H9 (cell line): ENCODE measurements around the gene USH2A. TPM values are rescaled to one million over a fixed set of nuclear protein-coding genes. Genes with fewer than 3 reads are reported as not detected.

Experiments used
- DNase-seq: peaks from one replicate; pipeline ENCODE4 v3.0.0-alpha.2; 2017
- H2AFZ ChIP-seq: one replicate; pipeline ENCODE4 v1.6.1; 2013; ENCODE audit warnings: mild to moderate bottlenecking, low read length, control low read depth, moderate library complexity
- H2AK5ac ChIP-seq: 2 replicates; pipeline ENCODE4 v1.6.1; 2013; ENCODE audit warnings: low read length, control low read depth, mixed read lengths; ENCODE audit not compliant: insufficient read length
- H2BK120ac ChIP-seq: one replicate; pipeline ENCODE4 v1.6.1; 2013; ENCODE audit warnings: low read depth, mild to moderate bottlenecking, low read length, control low read depth, inconsistent platforms; ENCODE audit not compliant: poor library complexity, severe bottlenecking
- H2BK12ac ChIP-seq: 2 replicates; pipeline ENCODE4 v1.6.1; 2013; ENCODE audit warnings: low read length, control low read depth, mixed read lengths, low read depth; ENCODE audit not compliant: insufficient read length
- H2BK15ac ChIP-seq: 2 replicates; pipeline ENCODE4 v1.6.1; 2013; ENCODE audit warnings: low read depth, low read length, control low read depth
- H2BK20ac ChIP-seq: one replicate; pipeline ENCODE4 v1.6.1; 2013; ENCODE audit warnings: low read depth, mild to moderate bottlenecking, low read length, control low read depth, inconsistent platforms; ENCODE audit not compliant: poor library complexity, severe bottlenecking
- H2BK5ac ChIP-seq: 2 replicates; pipeline ENCODE4 v1.6.1; 2013; ENCODE audit warnings: low read length, control low read depth, mixed read lengths; ENCODE audit not compliant: insufficient read length
- H3K14ac ChIP-seq: 2 replicates; pipeline ENCODE4 v1.6.1; 2013; ENCODE audit warnings: low read length, control low read depth; ENCODE audit not compliant: insufficient read depth
- H3K18ac ChIP-seq: 2 replicates; pipeline ENCODE4 v1.6.1; 2013; ENCODE audit warnings: low read depth, mild to moderate bottlenecking, mixed read lengths, low read length, control low read depth; ENCODE audit not compliant: insufficient read length
- H3K23ac ChIP-seq: 2 replicates; pipeline ENCODE4 v1.6.1; 2013; ENCODE audit warnings: low read length, control low read depth, mixed read lengths, low read depth; ENCODE audit not compliant: insufficient read length
- H3K23me2 ChIP-seq: 2 replicates; pipeline ENCODE4 v1.6.1; 2013; ENCODE audit warnings: low read depth, mild to moderate bottlenecking, mixed read lengths, low read length, control low read depth; ENCODE audit not compliant: insufficient read length, poor library complexity, severe bottlenecking
- H3K27ac ChIP-seq: 2 replicates; pipeline ENCODE4 v1.5.1; 2013; ENCODE audit warnings: low read length, control low read depth, mixed read lengths, low read depth; ENCODE audit not compliant: insufficient read length
- H3K27me3 ChIP-seq: 2 replicates; pipeline ENCODE4 v1.6.1; 2013; ENCODE audit warnings: low read length, control low read depth, inconsistent platforms; ENCODE audit not compliant: insufficient read depth
- H3K4ac ChIP-seq: 2 replicates; pipeline ENCODE4 v1.6.1; 2013; ENCODE audit warnings: low read depth, mild to moderate bottlenecking, control low read depth, inconsistent platforms, low read length, moderate library complexity
- H3K4me1 ChIP-seq: 2 replicates; pipeline ENCODE4 v1.6.1; 2013; ENCODE audit warnings: low read length, control low read depth, inconsistent platforms; ENCODE audit not compliant: insufficient read depth
- H3K4me2 ChIP-seq: 2 replicates; pipeline ENCODE4 v1.6.1; 2013; ENCODE audit warnings: low read length, control low read depth, mixed read lengths; ENCODE audit not compliant: insufficient read length, insufficient read depth
- H3K56ac ChIP-seq: 2 replicates; pipeline ENCODE4 v1.6.1; 2013; ENCODE audit warnings: low read depth, mild to moderate bottlenecking, mixed read lengths, low read length, control low read depth; ENCODE audit not compliant: insufficient read length
- H3K79me1 ChIP-seq: 2 replicates; pipeline ENCODE4 v1.6.1; 2013; ENCODE audit warnings: low read depth, mild to moderate bottlenecking, moderate library complexity, low read length, control low read depth, inconsistent platforms; ENCODE audit not compliant: insufficient read depth, poor library complexity, severe bottlenecking
- H3K79me2 ChIP-seq: 2 replicates; pipeline ENCODE4 v1.6.1; 2013; ENCODE audit warnings: low read length, control low read depth, inconsistent platforms; ENCODE audit not compliant: insufficient read depth
- H3K9ac ChIP-seq: 2 replicates; pipeline ENCODE4 v1.6.1; 2013; ENCODE audit warnings: low read length, control low read depth, mixed read lengths; ENCODE audit not compliant: insufficient read length; ENCODE audit errors: extremely low read depth
- H3K9me3 ChIP-seq: one replicate; pipeline ENCODE4 v1.6.1; 2013; ENCODE audit warnings: low read depth, low read length, inconsistent platforms; ENCODE audit not compliant: control insufficient read depth
- H3T11ph ChIP-seq: one replicate; pipeline ENCODE4 v1.6.1; 2013; ENCODE audit warnings: mild to moderate bottlenecking, low read length, control low read depth, inconsistent platforms
- H4K20me1 ChIP-seq: one replicate; pipeline ENCODE4 v1.6.1; 2013; ENCODE audit not compliant: control insufficient read depth, insufficient read length, insufficient read depth
- H4K5ac ChIP-seq: 2 replicates; pipeline ENCODE4 v1.6.1; 2013; ENCODE audit warnings: low read depth, mild to moderate bottlenecking, mixed read lengths, low read length, control low read depth; ENCODE audit not compliant: insufficient read length
- H4K8ac ChIP-seq: replicated peaks from 2 replicates; pipeline ENCODE4 v1.6.1; 2013; ENCODE audit warnings: low read length, control low read depth, mixed read lengths, low read depth; ENCODE audit not compliant: insufficient read length
- H4K91ac ChIP-seq: 2 replicates; pipeline ENCODE4 v1.6.1; 2013; ENCODE audit warnings: low read depth, mild to moderate bottlenecking, moderate library complexity, mixed read lengths, low read length, control low read depth; ENCODE audit not compliant: insufficient read length
- H3K27ac Mint-ChIP-seq, 3 experiments: 2 replicates in 2 of 3; 3 replicates in 1 of 3; pipeline ENCODE4 v1.8.0; 2020 to 2021; ENCODE audit warnings: mixed read lengths in 3 of 3, mild to moderate bottlenecking in 1 of 3, moderate library complexity in 1 of 3
- H3K27me3 Mint-ChIP-seq: 2 replicates; pipeline ENCODE4 v1.8.0; 2021; ENCODE audit warnings: low read depth, mild to moderate bottlenecking, moderate library complexity, mixed read lengths
- H3K36me3 Mint-ChIP-seq, 3 experiments: 2 replicates in 2 of 3; 3 replicates in 1 of 3; pipeline ENCODE4 v1.8.0; 2020 to 2021; ENCODE audit warnings: low read depth in 3 of 3, mixed read lengths in 3 of 3; ENCODE audit not compliant: insufficient read depth in 1 of 3
- H3K4me1 Mint-ChIP-seq, 2 experiments: 2 replicates each; pipeline ENCODE4 v1.8.0; 2020; ENCODE audit warnings: mixed read lengths in 2 of 2
- H3K4me3 Mint-ChIP-seq, 2 experiments: 2 replicates in 1 of 2; 3 replicates in 1 of 2; pipeline ENCODE4 v1.8.0; 2020 to 2021; ENCODE audit warnings: mild to moderate bottlenecking in 2 of 2, mixed read lengths in 2 of 2, moderate library complexity in 1 of 2
- H3K9me3 Mint-ChIP-seq, 2 experiments: 2 replicates in 1 of 2; 3 replicates in 1 of 2; pipeline ENCODE4 v1.8.0; 2020; ENCODE audit warnings: mild to moderate bottlenecking in 2 of 2, mixed read lengths in 2 of 2, moderate library complexity in 1 of 2
- CTCF ChIP-seq: fragments of 200-600 bp; sonication (generic); conservative IDR thresholded peaks from 3 replicates; pipeline ENCODE4 v1.8.0; 2021; ENCODE audit warnings: antibody characterized with exemption, mild to moderate bottlenecking
- WGBS: extraction: QIAGEN DNeasy Blood & Tissue Kit; methylation state at CpG from one replicate; pipeline ENCODE4 v1.1.7; 2013; ENCODE audit warnings: missing lambda C conversion rate, low lambda C conversion rate, mixed read lengths; ENCODE audit not compliant: insufficient read length; ENCODE audit errors: extremely low coverage; 5-methylcytosine and 5-hydroxymethylcytosine counted together
- total RNA-seq: library from RNA; stranded (reverse); gene quantifications from 2 replicates; pipeline ENCODE4 v1.2.1, GENCODE V29; 2021

USH2A gene
- total RNA-seq, 1 experiment from 2014 or later = 0.11 TPM

GRCh38 chr1:216221260-216221700 lies 202.0 kb downstream of the USH2A start:
- no peak overlapping the region for H2BK120ac ChIP-seq
- no peaks in the 10 kb centered on the region for H3K4me1 ChIP-seq
- H2BK20ac ChIP-seq = no peak overlapping the region
- H2AK5ac ChIP-seq = no peak overlapping the region
- no peak overlapping the region for H4K8ac ChIP-seq
- H4K5ac ChIP-seq = no peak overlapping the region
- H3K9me3 ChIP-seq = no peaks in the 10 kb centered on the region
- no peaks in the 10 kb centered on the region for H3K79me2 ChIP-seq
- Mint-ChIP-seq H3K9me3 (no peaks in the 10 kb centered on the region), H3K27me3 (no peaks in the 10 kb centered on the region), H3K36me3 (no peaks in the 10 kb centered on the region), H3K4me1 (peaks cover 13% of the 10 kb centered on the region in 2 experiments), H3K27ac (peak overlapping the region in 2 of 3 experiments; percentile 4 to 18; a peak in 2 of 7 replicates), H3K4me3 (peak overlapping the region; percentile 36 to 49; a peak in 3 of 5 replicates)
- no peak overlapping the region for H3K14ac ChIP-seq
- H2AFZ ChIP-seq = peak overlapping the region; percentile 83
- no peaks in the 10 kb centered on the region for H4K20me1 ChIP-seq
- H2BK12ac ChIP-seq = no peak overlapping the region
- peak overlapping the region; percentile 17 for H3K4me2 ChIP-seq
- TF ChIP-seq CTCF = peak; percentile 79
- H3K27ac ChIP-seq = no peak overlapping the region
- H3K27me3 ChIP-seq = no peaks in the 10 kb centered on the region
- no peak overlapping the region for H3K56ac ChIP-seq
- no peak overlapping the region for H3K4ac ChIP-seq
- no peaks in the 10 kb centered on the region for H3K23me2 ChIP-seq
- no peak overlapping the region for H2BK5ac ChIP-seq
- WGBS = no CpG with 5 or more reads among the region's 6 CpGs
- no peak overlapping the region for H2BK15ac ChIP-seq
- H3K18ac ChIP-seq = no peak overlapping the region
- DNase-seq = peak; percentile 63
- no peak overlapping the region for H3K23ac ChIP-seq
- H3T11ph ChIP-seq = no peak overlapping the region
- no peaks in the 10 kb centered on the region for H3K79me1 ChIP-seq
- H4K91ac ChIP-seq = no peak overlapping the region
- peak overlapping the region; percentile 12 for H3K9ac ChIP-seq
